Prostate gland (tissue), 2 donors: ENCODE data around the gene PLPP6.

Experiments used
- CTCF ChIP-seq, 4 experiments: fragments of 200-600 bp in 2 of 4; fragments of 450-650 bp in 2 of 4; sonication (generic) in 2 of 4; IDR thresholded peaks; 1 replicate in 3 of 4; 2 replicates in 1 of 4; pipeline ENCODE4 v1.5.1; 2016 to 2019; ENCODE audit warnings: antibody characterized with exemption in 4 of 4, mild to moderate bottlenecking in 2 of 4, moderate library complexity in 2 of 4
- POLR2A ChIP-seq: fragments of 450-650 bp; IDR thresholded peaks from one replicate; pipeline ENCODE4 v1.6.1; 2016; ENCODE audit warnings: antibody characterized with exemption, mild to moderate bottlenecking
- POLR2AphosphoS5 ChIP-seq: sonication (generic); formaldehyde crosslinking; IDR thresholded peaks from one replicate; pipeline ENCODE4 v1.6.1; 2017; ENCODE audit warnings: antibody characterized with exemption

DNA sequence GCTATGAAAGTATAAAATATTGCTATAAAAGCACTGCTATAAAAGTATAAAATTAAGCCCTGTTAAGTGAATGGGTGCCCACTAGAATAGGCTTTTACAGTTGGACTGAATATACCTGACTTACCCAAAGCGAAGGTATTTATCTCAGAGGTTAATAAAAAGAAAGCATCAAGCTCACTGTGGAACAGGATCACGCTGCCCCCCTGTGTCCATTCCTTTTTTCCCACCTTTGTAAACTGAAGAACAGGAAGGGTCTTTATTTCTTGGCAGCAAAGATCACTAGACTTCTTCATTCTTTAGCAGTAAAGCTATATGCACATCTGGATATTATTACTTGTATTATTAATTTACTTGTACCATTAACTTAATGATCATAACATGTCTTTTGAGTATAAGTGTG is 22.1 kb upstream of the PLPP6 start:
- TF ChIP-seq CTCF (IDR thresholded peaks at IDR 0.05) (peak in 3 of 4 experiments; percentile 41 to 61 (median 50)), POLR2A (no peak), POLR2AphosphoS5 (no peak)
